Muscle layer of duodenum (tissue), 2 donors: ENCODE results near the gene CCNA2.

Experiments
- H3K27ac ChIP-seq: one replicate; pipeline ENCODE4 v1.7.0; 2013; ENCODE audit warnings: mild to moderate bottlenecking, low read length
- H3K27me3 ChIP-seq: one replicate; pipeline ENCODE4 v1.7.0; 2013; ENCODE audit warnings: low read depth, mild to moderate bottlenecking, control low read depth, low read length
- H3K36me3 ChIP-seq, 2 donors: one replicate each; pipeline ENCODE4 v1.7.0; 2013; ENCODE audit warnings: low read length in 2 of 2, control low read depth in 1 of 2, mild to moderate bottlenecking in 1 of 2; ENCODE audit not compliant: insufficient read depth in 2 of 2, control insufficient read depth in 1 of 2
- H3K4me1 ChIP-seq, 2 donors: one replicate each; pipeline ENCODE4 v1.7.0; 2013; ENCODE audit warnings: low read length in 2 of 2, mild to moderate bottlenecking in 2 of 2, control low read depth in 1 of 2, moderate library complexity in 1 of 2; ENCODE audit not compliant: insufficient read depth in 2 of 2, control insufficient read depth in 1 of 2
- H3K4me3 ChIP-seq, 2 donors: one replicate each; pipeline ENCODE4 v1.7.0; 2013; ENCODE audit warnings: low read length in 2 of 2, low read depth in 1 of 2, mild to moderate bottlenecking in 1 of 2
- H3K9me3 ChIP-seq, 2 donors: one replicate each; pipeline ENCODE4 v1.7.0; 2013; ENCODE audit warnings: low read length in 2 of 2, control low read depth in 1 of 2, mild to moderate bottlenecking in 1 of 2; ENCODE audit not compliant: control insufficient read depth in 1 of 2
- donor health status: healthy.

CCNA2 gene

GRCh38 chr4:121789960-121790829, 33.5 kb downstream of the CCNA2 start:
- H3K9me3 ChIP-seq = no peaks in the 10 kb centered on the region
- H3K4me1 ChIP-seq = no peaks in the 10 kb centered on the region
- no peaks in the 10 kb centered on the region for H3K27me3 ChIP-seq
- no peak overlapping the region for H3K4me3 ChIP-seq
- H3K36me3 ChIP-seq = no peaks in the 10 kb centered on the region
- H3K27ac ChIP-seq = no peak overlapping the region

GRCh38 chr4:121789455-121789854, 34.2 kb downstream of the CCNA2 start:
- Histone ChIP-seq H3K9me3 (peaks cover 0 to under 1% of the 10 kb centered on the region in 2 donors), H3K27me3 (no peaks in the 10 kb centered on the region), H3K4me1 (no peaks in the 10 kb centered on the region), H3K4me3 (no peak overlapping the region), H3K27ac (no peak overlapping the region), H3K36me3 (no peaks in the 10 kb centered on the region)

- H3K9me3 ChIP-seq = peaks cover 0 to 4% of the 10 kb centered on the region in 2 donors
- H3K27ac ChIP-seq = no peak overlapping the region
- no peaks in the 10 kb centered on the region for H3K4me1 ChIP-seq
- no peaks in the 10 kb centered on the region for H3K27me3 ChIP-seq
- H3K4me3 ChIP-seq = no peak overlapping the region
- no peaks in the 10 kb centered on the region for H3K36me3 ChIP-seq
Measured at GRCh38 chr4:121788896-121789295, 34.8 kb downstream of the CCNA2 start.

- H3K9me3 ChIP-seq = peaks cover 0 to 4% of the 10 kb centered on the region in 2 donors
- no peaks in the 10 kb centered on the region for H3K36me3 ChIP-seq
- no peaks in the 10 kb centered on the region for H3K4me1 ChIP-seq
- H3K27ac ChIP-seq = no peak overlapping the region
- H3K4me3 ChIP-seq = no peak overlapping the region
- no peaks in the 10 kb centered on the region for H3K27me3 ChIP-seq
Measured at GRCh38 chr4:121786221-121786620, 37.5 kb downstream of the CCNA2 start.

GRCh38 chr4:121785479-121785878, 38.2 kb downstream of the CCNA2 start:
- Histone ChIP-seq H3K27ac (no peak overlapping the region), H3K27me3 (no peaks in the 10 kb centered on the region), H3K36me3 (no peaks in the 10 kb centered on the region), H3K4me1 (no peaks in the 10 kb centered on the region), H3K4me3 (no peak overlapping the region), H3K9me3 (peaks cover 0 to 4% of the 10 kb centered on the region in 2 donors)

GRCh38 chr4:121784975-121785374, 38.7 kb downstream of the CCNA2 start:
- Histone ChIP-seq H3K4me1 (no peaks in the 10 kb centered on the region), H3K27me3 (no peaks in the 10 kb centered on the region), H3K36me3 (no peaks in the 10 kb centered on the region), H3K9me3 (peaks cover 0 to 4% of the 10 kb centered on the region in 2 donors), H3K4me3 (no peak overlapping the region), H3K27ac (no peak overlapping the region)

- H3K4me1 ChIP-seq = no peaks in the 10 kb centered on the region
- no peaks in the 10 kb centered on the region for H3K27me3 ChIP-seq
- H3K9me3 ChIP-seq = peaks cover 0 to 4% of the 10 kb centered on the region in 2 donors
- H3K27ac ChIP-seq = no peak overlapping the region
- H3K4me3 ChIP-seq = no peak overlapping the region
- no peaks in the 10 kb centered on the region for H3K36me3 ChIP-seq
Measured at GRCh38 chr4:121784401-121784800, 39.3 kb downstream of the CCNA2 start.

GRCh38 chr4:121783210-121783609, 40.5 kb downstream of the CCNA2 start:
- H3K36me3 ChIP-seq = no peaks in the 10 kb centered on the region
- no peak overlapping the region for H3K27ac ChIP-seq

GRCh38 chr4:121778991-121779628, 44.6 kb downstream of the CCNA2 start:
- H3K4me3 ChIP-seq = no peak overlapping the region
- H3K9me3 ChIP-seq = peaks cover 0 to under 1% of the 10 kb centered on the region in 2 donors
- H3K36me3 ChIP-seq = no peaks in the 10 kb centered on the region
- no peak overlapping the region for H3K27ac ChIP-seq
- no peaks in the 10 kb centered on the region for H3K27me3 ChIP-seq
- H3K4me1 ChIP-seq = no peaks in the 10 kb centered on the region

More at GRCh38 chr4:121783210-121783609, 40.5 kb downstream of the CCNA2 start:
- Histone ChIP-seq H3K9me3 (peaks cover 0 to 4% of the 10 kb centered on the region in 2 donors), H3K4me3 (no peak overlapping the region), H3K27me3 (no peaks in the 10 kb centered on the region), H3K4me1 (no peaks in the 10 kb centered on the region)

GRCh38 chr4:121777625-121778024, 46.1 kb downstream of the CCNA2 start:
- H3K4me1 ChIP-seq = no peaks in the 10 kb centered on the region
- H3K27ac ChIP-seq = no peak overlapping the region
- no peak overlapping the region for H3K4me3 ChIP-seq
- no peaks in the 10 kb centered on the region for H3K36me3 ChIP-seq
- no peaks in the 10 kb centered on the region for H3K9me3 ChIP-seq
- no peaks in the 10 kb centered on the region for H3K27me3 ChIP-seq

GRCh38 chr4:121776610-121777401, 46.9 kb downstream of the CCNA2 start:
- no peaks in the 10 kb centered on the region for H3K27me3 ChIP-seq
- H3K9me3 ChIP-seq = no peaks in the 10 kb centered on the region
- no peak overlapping the region for H3K4me3 ChIP-seq
- H3K36me3 ChIP-seq = no peaks in the 10 kb centered on the region
- no peaks in the 10 kb centered on the region for H3K4me1 ChIP-seq
- H3K27ac ChIP-seq = no peak overlapping the region
